GM19193 (cell line): ENCODE measurements around the gene H2AZ1.
A peak's percentile ranks its signal among the peaks of the same experiment; 100 is the strongest.

Experiments
- POLR2A ChIP-seq: IDR thresholded peaks from 4 replicates; pipeline ENCODE4 v1.6.1; 2011; ENCODE audit not compliant: insufficient read depth, insufficient read length; ENCODE audit errors: extremely low read depth

H2AZ1 gene

GRCh38 chr4:99950913-99951254 lies 809 bp upstream of the H2AZ1 start:
- TF ChIP-seq POLR2A, result no peak

- peak; percentile 43 for TF ChIP-seq POLR2A
These were observed 759 bp downstream of the H2AZ1 start for GRCh38 chr4:99949034-99949998.

- no peak for TF ChIP-seq POLR2A
These were observed 2.5 kb downstream of the H2AZ1 start for GRCh38 chr4:99947608-99948007.

- no peak for TF ChIP-seq POLR2A
These were observed 2.9 kb downstream of the H2AZ1 start for GRCh38 chr4:99947190-99947578.

- TF ChIP-seq POLR2A, result peak; percentile 74
These were observed 3.5 kb downstream of the H2AZ1 start, which contains the start of gene DNAJB14 for GRCh38 chr4:99946356-99947189. TSS of gene DNAJB14 (minus strand) at chr4:99946618. CDS start at chr4:99946571, 47 bp downstream.

GRCh38 chr4:99945718-99946355 lies 4.2 kb downstream of the H2AZ1 start:
- TF ChIP-seq POLR2A, result no peak

- no peak for TF ChIP-seq POLR2A
These were observed 6.1 kb downstream of the H2AZ1 start for GRCh38 chr4:99943904-99944437.

GRCh38 chr4:99938243-99938753 lies 11.8 kb downstream of the H2AZ1 start:
- TF ChIP-seq POLR2A, result no peak

GRCh38 chr4:99934891-99935290 lies 15.2 kb downstream of the H2AZ1 start:
- no peak for TF ChIP-seq POLR2A

- no peak for TF ChIP-seq POLR2A
These were observed 22.5 kb downstream of the H2AZ1 start for GRCh38 chr4:99927566-99927965.

GRCh38 chr4:99921174-99921573 lies 28.9 kb downstream of the H2AZ1 start:
- no peak for TF ChIP-seq POLR2A

- no peak for TF ChIP-seq POLR2A
These were observed 31.4 kb downstream of the H2AZ1 start for GRCh38 chr4:99918656-99919055.

GRCh38 chr4:99917575-99917974 lies 32.5 kb downstream of the H2AZ1 start:
- TF ChIP-seq POLR2A, result no peak

- TF ChIP-seq POLR2A, result no peak
These were observed 34.6 kb downstream of the H2AZ1 start for GRCh38 chr4:99915449-99915848.
